Measurements from ENCODE around the gene SAMD4B. TPM values are rescaled to one million over a fixed set of nuclear protein-coding genes. Genes with fewer than 3 reads are reported as not detected.

The SAMD4B gene
- 59.9 and 60.4 TPM in 2 replicates for total RNA-seq

DNA sequence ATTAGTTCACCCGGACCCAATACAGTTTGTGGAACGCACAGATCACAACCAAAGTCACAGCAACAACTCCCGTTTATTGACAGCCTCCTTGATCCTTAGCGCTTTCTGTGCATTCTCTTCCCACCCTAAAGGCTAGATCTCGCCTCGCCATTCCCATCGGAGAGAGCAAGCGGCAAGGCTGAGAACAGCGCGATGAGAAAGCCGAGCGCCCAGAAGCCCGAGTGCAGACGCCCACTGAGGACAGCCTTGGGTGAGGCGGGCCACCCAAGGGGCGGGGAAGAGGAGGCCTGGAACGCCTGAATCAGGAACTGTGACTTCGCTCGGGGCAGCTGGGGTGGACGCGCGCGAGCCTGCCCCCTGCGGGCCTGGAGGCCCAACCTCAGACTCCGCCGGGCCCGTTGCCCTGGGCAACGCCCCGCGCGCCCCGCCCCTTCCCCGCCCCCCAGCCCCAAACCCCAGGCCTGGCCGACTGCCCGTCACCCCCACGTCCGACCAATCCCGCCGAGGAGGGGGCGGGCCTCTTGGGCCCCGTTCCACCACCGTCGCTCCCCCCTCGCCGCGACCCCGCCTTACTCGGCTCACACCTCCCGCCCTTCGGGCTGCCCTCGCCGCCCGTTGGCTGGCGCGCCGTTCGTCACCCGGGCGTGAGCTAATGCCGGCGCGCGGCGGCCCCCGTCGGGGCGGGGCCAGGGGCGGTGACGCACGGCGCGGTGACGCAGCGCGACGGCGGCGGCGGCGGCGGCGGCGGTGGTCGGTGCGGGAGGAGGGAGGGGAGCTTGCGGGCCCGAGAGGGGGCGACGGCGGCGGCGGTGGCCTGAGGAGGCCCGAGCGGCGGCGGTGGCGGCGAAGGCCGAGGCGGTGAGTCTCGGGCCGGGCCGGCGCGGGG, at the start of gene SAMD4B:
Gene SAMD4B (plus strand): TSS at position 703 of the 886 bp plus-strand sequence. CDS start 14,473 bp downstream, outside the sequence.

GRCh38 chr19:39296055-39296645, 46.1 kb upstream of the SAMD4B start, which contains the start of gene IFNL1:
TSS of gene IFNL1 (plus strand) at chr19:39296407. CDS start at chr19:39296422, 15 bp downstream.

DNA sequence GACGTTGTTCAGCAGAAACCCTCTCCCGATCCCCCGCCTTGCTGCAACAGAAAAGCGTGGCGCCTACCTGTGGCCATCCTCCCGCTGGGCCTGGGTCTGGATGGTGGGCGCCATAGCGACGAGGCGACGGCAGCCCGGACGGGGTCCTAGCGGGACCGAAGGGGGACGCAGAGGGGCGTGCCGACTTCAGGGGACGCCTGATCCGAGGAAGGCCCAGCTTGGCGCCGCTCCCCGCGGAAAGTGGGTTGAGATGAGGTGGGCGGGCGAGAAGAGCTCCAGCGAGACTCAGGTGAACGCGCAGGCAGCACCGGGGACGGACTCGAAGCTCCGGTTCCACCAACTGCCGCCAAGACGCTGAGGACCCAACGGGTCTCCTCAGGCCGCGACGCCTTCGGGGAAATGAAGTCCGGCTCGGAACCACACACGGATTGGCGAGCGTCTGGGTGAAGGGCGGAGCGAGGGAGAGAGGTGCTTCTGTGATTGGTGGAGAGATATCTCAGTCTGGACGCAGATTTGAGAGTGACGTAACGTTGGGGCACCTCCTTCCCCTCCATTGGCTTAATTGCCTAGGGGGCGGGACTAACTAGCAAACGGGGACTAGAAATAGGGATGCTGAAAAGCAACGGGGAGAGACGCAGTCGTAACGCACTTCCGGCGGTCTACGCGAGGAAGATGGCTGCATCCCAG, 48.7 kb downstream of the SAMD4B start, which contains the start of the genes MED29 and PAF1:
Gene MED29 (plus strand): TSS at position 628 of the 687 bp plus-strand sequence. CDS start 45 bp downstream, at position 673.
Gene PAF1 (minus strand): TSS at position 356 of the 687 bp plus-strand sequence. CDS start 242 bp downstream, at position 114.

GRCh38 chr19:39406656-39407409, 64.6 kb downstream of the SAMD4B start, which contains the start of gene ZFP36:
TSS of gene ZFP36 (plus strand) at chr19:39406847. CDS start at chr19:39406905, 58 bp downstream.

DNA sequence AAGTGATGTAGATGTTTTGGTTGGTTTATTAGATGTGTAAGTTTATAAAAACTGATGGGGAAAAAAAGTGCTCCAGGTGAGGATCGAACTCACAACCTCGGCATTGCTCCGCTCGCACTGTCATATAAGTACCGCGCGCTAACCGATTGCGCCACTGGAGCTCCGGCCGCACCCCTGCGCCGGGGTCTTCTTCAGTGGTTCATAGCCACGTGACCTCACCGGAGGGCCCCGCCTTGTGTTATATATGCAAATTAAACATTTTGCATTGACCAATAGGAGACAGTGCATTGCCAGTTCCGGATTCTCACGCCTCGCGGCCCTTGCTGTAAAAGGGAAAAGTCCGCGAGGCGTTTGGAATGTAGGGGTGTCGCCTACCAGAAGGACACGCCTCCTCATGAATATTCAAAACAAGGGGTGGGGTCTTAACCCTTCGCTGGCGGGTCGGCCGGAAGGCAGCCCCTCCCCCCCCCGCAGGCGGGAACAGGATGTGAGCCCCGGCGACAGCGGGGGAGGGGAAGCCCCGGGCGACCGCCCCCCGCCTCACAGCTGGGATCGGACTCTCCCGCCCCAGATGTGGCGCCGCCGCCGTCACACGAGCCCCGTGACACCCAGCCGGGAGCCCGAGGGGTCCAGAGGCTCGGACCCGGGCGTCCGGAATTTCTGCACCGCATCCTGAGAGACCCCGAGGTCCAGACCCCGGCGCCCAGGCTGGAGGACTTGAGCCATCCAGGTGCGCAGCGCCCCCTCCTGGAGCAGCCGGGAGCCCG, 70.1 kb downstream of the SAMD4B start, which contains the start of gene PLEKHG2:
Gene PLEKHG2 (plus strand): TSS at position 570 of the 767 bp plus-strand sequence. CDS start 1,418 bp downstream, outside the sequence.

Other genes starting within 250 kb of the SAMD4B start
- gene PAK4, start 216.6 kb upstream of the SAMD4B start, total RNA-seq: 11.6 and 14.0 TPM in 2 replicates
- not detected in 2 replicates for gene NCCRP1, start 145.5 kb upstream of the SAMD4B start, total RNA-seq
- gene SYCN, start 138.2 kb upstream of the SAMD4B start, total RNA-seq: not detected in 2 replicates
- not detected in 2 replicates for gene IFNL3, start 97.4 kb upstream of the SAMD4B start, total RNA-seq
- not detected in 2 replicates for gene IFNL4, start 93.6 kb upstream of the SAMD4B start, total RNA-seq
- not detected in 2 replicates for gene IFNL2, start 74.0 kb upstream of the SAMD4B start, total RNA-seq
- gene IFNL1, start 46.0 kb upstream of the SAMD4B start, total RNA-seq: not detected in 2 replicates
- 0.25 TPM in 1 of 2 replicates, not detected in the other for gene LRFN1, start 21.6 kb upstream of the SAMD4B start, total RNA-seq
- 0.44 and 0.50 TPM in 2 replicates for gene GMFG, start 6.4 kb upstream of the SAMD4B start, total RNA-seq
- 38.4 and 55.6 TPM in 2 replicates for gene PAF1, start 48.7 kb downstream of the SAMD4B start, total RNA-seq
- 15.2 and 20.6 TPM in 2 replicates for gene MED29, start 49.0 kb downstream of the SAMD4B start, total RNA-seq
- 1.8 and 3.0 TPM in 2 replicates for gene ZFP36, start 64.4 kb downstream of the SAMD4B start, total RNA-seq
- gene PLEKHG2, start 70.2 kb downstream of the SAMD4B start, total RNA-seq: 9.0 and 16.4 TPM in 2 replicates
- gene RPS16, start 93.5 kb downstream of the SAMD4B start, total RNA-seq: 111 and 167 TPM in 2 replicates
- gene SUPT5H, start 103.2 kb downstream of the SAMD4B start, total RNA-seq: 63.1 and 67.6 TPM in 2 replicates
- gene TIMM50, start 138.4 kb downstream of the SAMD4B start, total RNA-seq: 57.5 and 84.0 TPM in 2 replicates
- 0.12 and 0.55 TPM in 2 replicates for gene DLL3, start 156.5 kb downstream of the SAMD4B start, total RNA-seq
- not detected in 2 replicates for gene SELENOV, start 172.7 kb downstream of the SAMD4B start, total RNA-seq
- gene EID2B, start 190.4 kb downstream of the SAMD4B start, total RNA-seq: 4.5 and 7.5 TPM in 2 replicates
- 10.2 and 16.3 TPM in 2 replicates for gene EID2, start 197.7 kb downstream of the SAMD4B start, total RNA-seq

Measured in uterine smooth muscle cell (primary cell).